GM21390 (cell line): ENCODE data around the gene NKAIN2.

Experiments
- ATAC-seq: cut with Tn5 transposase; IDR thresholded peaks from one replicate; pipeline ENCODE4 v1.9.1; 2021; ENCODE audit not compliant: unreplicated experiment

Gene NKAIN2

GRCh38 chr6:124073820-124074587 is 270.3 kb downstream of the NKAIN2 start:
- ATAC-seq: no peak

- no peak for ATAC-seq
Observed at GRCh38 chr6:124074606-124075005, 270.9 kb downstream of the NKAIN2 start.

GRCh38 chr6:124076336-124077048 is 272.8 kb downstream of the NKAIN2 start:
- no peak for ATAC-seq

- ATAC-seq: no peak
Observed at GRCh38 chr6:124078169-124078568, 274.5 kb downstream of the NKAIN2 start.

- ATAC-seq: no peak
Observed at GRCh38 chr6:124080483-124080882, 276.8 kb downstream of the NKAIN2 start.

GRCh38 chr6:124090491-124090890 is 286.8 kb downstream of the NKAIN2 start:
- ATAC-seq: no peak

- no peak for ATAC-seq
Observed at GRCh38 chr6:124099520-124099919, 295.9 kb downstream of the NKAIN2 start.

GRCh38 chr6:124110514-124110913 is 306.8 kb downstream of the NKAIN2 start:
- no peak for ATAC-seq

GRCh38 chr6:124119596-124119995 is 315.9 kb downstream of the NKAIN2 start:
- ATAC-seq: no peak

GRCh38 chr6:124123617-124124209 is 320.0 kb downstream of the NKAIN2 start:
- no peak for ATAC-seq

GRCh38 chr6:124131259-124131658 is 327.6 kb downstream of the NKAIN2 start:
- ATAC-seq: no peak

- ATAC-seq: no peak
Observed at GRCh38 chr6:124131779-124132178, 328.1 kb downstream of the NKAIN2 start.

GRCh38 chr6:124132256-124132655 is 328.6 kb downstream of the NKAIN2 start:
- ATAC-seq: no peak

GRCh38 chr6:124142852-124143251 is 339.2 kb downstream of the NKAIN2 start:
- no peak for ATAC-seq

GRCh38 chr6:124143435-124143834 is 339.8 kb downstream of the NKAIN2 start:
- ATAC-seq: no peak

GRCh38 chr6:124147621-124148020 is 344.0 kb downstream of the NKAIN2 start:
- ATAC-seq: no peak

- ATAC-seq: no peak
Observed at GRCh38 chr6:124148236-124148957, 344.7 kb downstream of the NKAIN2 start.

- no peak for ATAC-seq
Observed at GRCh38 chr6:124149646-124150045, 346.0 kb downstream of the NKAIN2 start.

GRCh38 chr6:124158024-124158423 is 354.4 kb downstream of the NKAIN2 start:
- ATAC-seq: no peak

GRCh38 chr6:124163676-124164075 is 360.0 kb downstream of the NKAIN2 start:
- no peak for ATAC-seq

- ATAC-seq: no peak
Observed at GRCh38 chr6:124164343-124164742, 360.7 kb downstream of the NKAIN2 start.
